Trophoblast cell (in vitro differentiated cells and primary cell): ENCODE data around the gene MTCP1.

Experiments used
- DNase-seq, 2 donors: peaks; one replicate each; pipeline ENCODE4 v3.0.0-alpha.2; 2016
- H2AFZ ChIP-seq: 2 replicates; pipeline ENCODE4 v1.6.1; 2013; ENCODE audit warnings: low read length, moderate library complexity, mild to moderate bottlenecking; ENCODE audit not compliant: insufficient read depth, poor library complexity
- H2AK5ac ChIP-seq: 2 replicates; pipeline ENCODE4 v1.6.1; 2013; ENCODE audit warnings: mild to moderate bottlenecking, low read length
- H2BK120ac ChIP-seq: 2 replicates; pipeline ENCODE4 v1.6.1; 2013; ENCODE audit warnings: low read length, mild to moderate bottlenecking, moderate library complexity; ENCODE audit not compliant: insufficient read depth, poor library complexity
- H2BK12ac ChIP-seq: 2 replicates; pipeline ENCODE4 v1.6.1; 2013; ENCODE audit warnings: mild to moderate bottlenecking, low read length, moderate library complexity
- H2BK5ac ChIP-seq: 2 replicates; pipeline ENCODE4 v1.6.1; 2013; ENCODE audit warnings: low read length, low read depth, moderate library complexity, mild to moderate bottlenecking; ENCODE audit not compliant: poor library complexity
- H3K14ac ChIP-seq: 2 replicates; pipeline ENCODE4 v1.6.1; 2013; ENCODE audit warnings: mild to moderate bottlenecking, low read length
- H3K18ac ChIP-seq: 2 replicates; pipeline ENCODE4 v1.6.1; 2013; ENCODE audit warnings: mild to moderate bottlenecking, low read length
- H3K23ac ChIP-seq: 2 replicates; pipeline ENCODE4 v1.6.1; 2013; ENCODE audit warnings: low read length
- H3K27ac ChIP-seq: 2 replicates; pipeline ENCODE4 v1.5.1; 2013; ENCODE audit warnings: low read depth, mild to moderate bottlenecking, inconsistent platforms, low read length, moderate library complexity
- H3K27me3 ChIP-seq: 2 replicates; pipeline ENCODE4 v1.6.1; 2013; ENCODE audit warnings: inconsistent platforms, mild to moderate bottlenecking, low read length, moderate library complexity; ENCODE audit not compliant: insufficient read depth
- H3K36me3 ChIP-seq, 2 experiments: 1 replicate in 1 of 2; 2 replicates in 1 of 2; pipeline ENCODE4 v1.6.1; 2013; ENCODE audit warnings: low read length in 2 of 2, mild to moderate bottlenecking in 2 of 2, moderate library complexity in 1 of 2; ENCODE audit not compliant: insufficient read depth in 2 of 2, control insufficient read depth in 1 of 2
- H3K4ac ChIP-seq: 2 replicates; pipeline ENCODE4 v1.6.1; 2013; ENCODE audit warnings: low read depth, mild to moderate bottlenecking, low read length, moderate library complexity
- H3K4me1 ChIP-seq, 2 experiments: 1 replicate in 1 of 2; 2 replicates in 1 of 2; pipeline ENCODE4 v1.6.1; 2013; ENCODE audit warnings: low read length in 2 of 2, mild to moderate bottlenecking in 2 of 2, moderate library complexity in 1 of 2; ENCODE audit not compliant: insufficient read depth in 2 of 2, control insufficient read depth in 1 of 2
- H3K4me2 ChIP-seq: 2 replicates; pipeline ENCODE4 v1.6.1; 2013; ENCODE audit warnings: inconsistent platforms, mild to moderate bottlenecking, low read length, moderate library complexity
- H3K4me3 ChIP-seq: 2 replicates; pipeline ENCODE4 v1.5.1; 2013; ENCODE audit warnings: mild to moderate bottlenecking, low read depth, low read length, inconsistent platforms
- H3K79me1 ChIP-seq: one replicate; pipeline ENCODE4 v1.6.1; 2013; ENCODE audit warnings: low read length
- H3K79me2 ChIP-seq: 2 replicates; pipeline ENCODE4 v1.6.1; 2013; ENCODE audit warnings: low read length, mild to moderate bottlenecking; ENCODE audit not compliant: control insufficient read depth, insufficient read depth, poor library complexity
- H3K9ac ChIP-seq: 2 replicates; pipeline ENCODE4 v1.6.1; 2013; ENCODE audit warnings: mild to moderate bottlenecking, low read length
- H3K9me3 ChIP-seq: 2 replicates; pipeline ENCODE4 v1.6.1; 2013; ENCODE audit warnings: low read depth, mild to moderate bottlenecking, control low read depth, inconsistent platforms, low read length; ENCODE audit not compliant: insufficient read depth
- H4K12ac ChIP-seq: 2 replicates; pipeline ENCODE4 v1.6.1; 2013; ENCODE audit warnings: low read depth, mild to moderate bottlenecking, low read length, moderate library complexity
- H4K8ac ChIP-seq: 2 replicates; pipeline ENCODE4 v1.6.1; 2013; ENCODE audit warnings: low read depth, mild to moderate bottlenecking, low read length, moderate library complexity
- H4K91ac ChIP-seq: one replicate; pipeline ENCODE4 v1.6.1; 2013; ENCODE audit warnings: low read depth, mild to moderate bottlenecking, low read length, moderate library complexity
- WGBS: extraction: QIAGEN DNeasy Blood & Tissue Kit; methylation state at CpG from one replicate; pipeline ENCODE4 v1.1.7; 2013; ENCODE audit warnings: missing lambda C conversion rate; ENCODE audit not compliant: insufficient read length, insufficient coverage; ENCODE audit errors: extremely low coverage; 5-methylcytosine and 5-hydroxymethylcytosine counted together

Gene MTCP1

DNA sequence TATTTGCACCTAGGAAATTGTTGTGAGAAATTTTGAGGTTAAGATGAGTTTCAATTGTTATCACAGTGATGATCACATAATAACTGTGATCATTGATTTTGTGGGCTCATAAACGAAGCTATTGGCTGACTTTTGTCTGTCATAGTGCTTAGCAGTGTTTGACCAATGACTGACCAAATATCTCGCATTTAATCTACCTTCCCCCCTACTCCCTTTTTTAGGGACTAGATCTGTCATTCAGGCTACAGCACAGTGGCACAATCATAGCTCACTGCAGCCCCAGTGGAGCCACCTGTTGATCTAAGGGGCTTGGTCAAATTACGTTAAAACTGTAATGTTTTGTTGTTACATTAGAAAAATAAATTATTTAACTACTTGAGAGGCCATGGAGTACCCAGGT, 42.8 kb downstream of the MTCP1 start:
- no peak overlapping the region for H4K91ac ChIP-seq
- H2BK12ac ChIP-seq, result no peak overlapping the region
- H3K14ac ChIP-seq, result no peak overlapping the region
- H2BK5ac ChIP-seq, result no peak overlapping the region
- no peak overlapping the region for H2AFZ ChIP-seq
- H3K36me3 ChIP-seq, result no peaks in the 10 kb centered on the region
- no peaks in the 10 kb centered on the region for H3K4me1 ChIP-seq
- no peak overlapping the region for H3K23ac ChIP-seq
- H3K18ac ChIP-seq, result no peak overlapping the region
- H3K79me1 ChIP-seq, result peaks cover 5% of the 10 kb centered on the region
- peak overlapping the region; percentile 55 for H3K4ac ChIP-seq
- H3K4me2 ChIP-seq, result peak overlapping the region; percentile 47
- no peak overlapping the region for H2AK5ac ChIP-seq
- peaks cover 5% of the 10 kb centered on the region for H3K79me2 ChIP-seq
- no CpG with 5 or more reads among the region's 3 CpGs for WGBS
- H3K4me3 ChIP-seq, result no peak overlapping the region
- no peaks in the 10 kb centered on the region for H3K27me3 ChIP-seq
- no peak overlapping the region for H4K8ac ChIP-seq
- H2BK120ac ChIP-seq, result no peak overlapping the region
- H3K9me3 ChIP-seq, result no peaks in the 10 kb centered on the region
- no peak for DNase-seq
- no peak overlapping the region for H4K12ac ChIP-seq
- H3K27ac ChIP-seq, result no peak overlapping the region
- H3K9ac ChIP-seq, result no peak overlapping the region

DNA sequence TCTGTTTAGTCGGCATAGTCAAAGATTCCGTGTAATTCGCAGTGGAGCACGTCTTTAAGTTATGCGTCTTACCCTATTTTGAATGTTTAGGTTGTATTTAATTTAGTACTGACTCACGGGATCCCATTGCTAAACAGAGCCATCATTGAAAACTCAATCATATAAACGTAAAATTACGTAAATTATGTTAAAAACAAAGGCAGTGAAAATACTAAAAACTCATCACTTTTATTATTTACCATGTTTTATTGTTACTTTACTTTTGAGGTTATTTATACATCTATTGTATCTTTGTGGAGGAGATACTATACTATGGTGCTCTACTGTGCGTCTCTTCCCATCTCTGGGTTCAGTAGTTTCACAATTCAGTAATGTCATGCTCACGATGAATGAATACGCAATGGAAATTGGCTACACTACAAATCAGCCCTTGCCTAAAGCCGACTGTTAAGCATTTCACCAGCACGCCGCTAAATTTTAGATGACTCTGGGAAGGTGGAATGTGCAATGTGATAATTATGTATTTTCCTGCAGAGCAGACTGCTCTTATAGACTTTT, 43.3 kb downstream of the MTCP1 start:
- Histone ChIP-seq H3K9ac (peak overlapping the region; percentile 85), H3K4me3 (peak overlapping the region; percentile 75), H2BK5ac (no peak overlapping the region), H3K4me2 (peak overlapping the region; percentile 65), H2BK12ac (no peak overlapping the region), H3K79me1 (peaks cover 5% of the 10 kb centered on the region), H3K4me1 (no peaks in the 10 kb centered on the region), H3K36me3 (no peaks in the 10 kb centered on the region), H3K23ac (no peak overlapping the region), H2BK120ac (peak overlapping the region; percentile 22), H4K12ac (peak overlapping the region; percentile 12), H2AFZ (no peak overlapping the region), H2AK5ac (no peak overlapping the region), H3K27ac (peak overlapping the region; percentile 98), H3K4ac (no peak overlapping the region), H3K18ac (no peak overlapping the region), H4K8ac (peak overlapping the region; percentile 79), H3K27me3 (no peaks in the 10 kb centered on the region), H4K91ac (peak overlapping the region; percentile 81), H3K9me3 (no peaks in the 10 kb centered on the region), H3K14ac (peak overlapping the region; percentile 72), H3K79me2 (peaks cover 5% of the 10 kb centered on the region)
- peak; percentile 2 to 48 for DNase-seq
- WGBS, result no CpG with 5 or more reads among the region's 14 CpGs

DNA sequence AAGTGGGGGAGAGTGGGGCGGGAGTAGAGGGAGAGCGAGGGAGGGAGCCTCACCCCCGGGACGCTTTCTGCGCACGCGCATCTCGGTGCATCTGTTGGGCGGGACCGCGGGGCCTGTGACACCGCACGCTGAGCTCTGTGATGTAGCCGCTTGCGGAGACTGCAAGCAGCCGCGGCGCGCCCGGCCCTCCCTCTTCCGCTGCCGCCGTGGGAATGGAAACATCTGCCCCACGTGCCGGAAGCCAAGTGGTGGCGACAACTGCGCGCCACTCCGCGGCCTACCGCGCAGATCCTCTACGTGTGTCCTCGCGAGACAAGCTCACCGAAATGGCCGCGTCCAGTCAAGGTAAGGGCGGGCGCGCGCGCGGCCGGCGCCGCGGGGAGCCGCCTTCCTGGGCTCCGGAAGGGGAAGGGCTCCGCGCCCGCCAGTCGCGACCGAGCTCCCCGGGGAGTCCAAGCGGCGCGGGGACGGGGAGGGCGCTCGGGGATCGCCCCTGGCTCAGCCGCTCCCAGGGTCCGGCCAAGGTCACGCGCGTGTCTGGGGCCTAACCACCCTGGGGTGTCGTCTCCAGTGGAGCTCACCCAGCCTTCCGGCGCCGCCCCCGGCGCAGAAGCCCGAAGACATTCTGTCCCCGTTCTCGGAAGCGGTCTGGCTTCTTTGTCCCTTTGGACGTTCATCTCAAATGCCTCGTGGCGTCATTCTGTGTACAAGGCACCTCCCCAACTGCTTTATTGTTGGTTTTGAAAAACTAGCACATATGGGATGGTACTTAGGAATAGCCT, 44.0 kb downstream of the MTCP1 start, which contains the start of gene FUNDC2:
Gene FUNDC2, plus strand, starts transcription at position 118 of the 782 bp plus-strand sequence. Its CDS starts 95 bp downstream, at position 213.
- WGBS, result no CpG with 5 or more reads among the region's 82 CpGs
- peak within 1 kb of the TSS; percentile 65 for H3K4me2 ChIP-seq

DNA sequence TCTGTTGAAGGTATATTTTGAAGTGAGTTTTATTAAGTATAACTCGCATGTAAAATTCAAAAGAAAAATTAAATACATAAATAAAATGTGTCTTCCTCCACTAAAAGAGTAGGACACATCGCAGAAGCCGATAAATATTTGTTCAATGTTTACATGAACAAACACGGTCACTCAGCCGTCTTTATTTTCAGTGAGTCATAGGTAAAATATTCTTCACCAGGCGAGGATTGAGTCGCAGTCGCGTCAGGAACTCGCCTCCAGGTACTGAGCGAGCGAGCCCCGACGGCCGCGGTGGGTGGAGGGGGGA, 44.6 kb downstream of the MTCP1 start:
- H2AK5ac ChIP-seq, result no peak overlapping the region
- DNase-seq, result no peak
- no peak overlapping the region for H2AFZ ChIP-seq
- H2BK120ac ChIP-seq, result no peak overlapping the region
- H3K27me3 ChIP-seq, result no peaks in the 10 kb centered on the region
- no peaks in the 10 kb centered on the region for H3K9me3 ChIP-seq
- H2BK5ac ChIP-seq, result no peak overlapping the region
- H3K9ac ChIP-seq, result no peak overlapping the region
- peaks cover 5% of the 10 kb centered on the region for H3K79me2 ChIP-seq
- no peak overlapping the region for H3K23ac ChIP-seq
- no peak overlapping the region for H3K4me2 ChIP-seq
- no peak overlapping the region for H3K14ac ChIP-seq
- H4K8ac ChIP-seq, result no peak overlapping the region
- H3K4me1 ChIP-seq, result no peaks in the 10 kb centered on the region
- no peak overlapping the region for H4K12ac ChIP-seq
- H3K27ac ChIP-seq, result no peak overlapping the region
- H3K79me1 ChIP-seq, result peaks cover 5% of the 10 kb centered on the region
- no peak overlapping the region for H3K4ac ChIP-seq
- WGBS, result no CpG with 5 or more reads among the region's 16 CpGs
- H3K18ac ChIP-seq, result no peak overlapping the region
- H3K36me3 ChIP-seq, result no peaks in the 10 kb centered on the region
- no peak overlapping the region for H2BK12ac ChIP-seq
- H3K4me3 ChIP-seq, result no peak overlapping the region
- no peak overlapping the region for H4K91ac ChIP-seq

More for the DNA sequence above, 44.0 kb downstream of the MTCP1 start, which contains the start of gene FUNDC2:
- Histone ChIP-seq H3K14ac (peak within 1 kb of the TSS; percentile 72), H2BK12ac (no peak within 1 kb of the TSS), H3K9me3 (no peaks in the 10 kb centered on the region), H3K79me1 (peaks cover 5% of the 10 kb centered on the region), H3K36me3 (no peaks in the 10 kb centered on the region), H3K27ac (peak within 1 kb of the TSS; percentile 98), H2AK5ac (no peak within 1 kb of the TSS), H3K4ac (peak within 1 kb of the TSS; percentile 62), H3K79me2 (peaks cover 5% of the 10 kb centered on the region), H2AFZ (peak within 1 kb of the TSS; percentile 63), H4K12ac (peak within 1 kb of the TSS; percentile 12), H4K8ac (peak within 1 kb of the TSS; percentile 79), H3K9ac (peak within 1 kb of the TSS; percentile 85), H2BK120ac (peak within 1 kb of the TSS; percentile 36), H3K18ac (peak within 1 kb of the TSS; percentile 57), H4K91ac (peak within 1 kb of the TSS; percentile 81), H2BK5ac (peak within 1 kb of the TSS; percentile 61), H3K27me3 (no peaks in the 10 kb centered on the region), H3K23ac (no peak within 1 kb of the TSS), H3K4me1 (no peaks in the 10 kb centered on the region), H3K4me3 (peak within 1 kb of the TSS; percentile 75)
- peak; percentile 90 to 96 for DNase-seq
